NT2/D1 (cell line): ENCODE results near the gene PLS1.
"Not testable (repeated sequence)": the region's sequence is repeated elsewhere in the genome, so short reads cannot be mapped to it uniquely, and the experiment has no call there.

Experiments used
- DNase-seq: peaks from one replicate; pipeline ENCODE4 v3.0.0-alpha.2; 2011; ENCODE audit warnings: low read depth, low spot score
- H3K27me3 ChIP-seq: 2 replicates; pipeline ENCODE4 v1.6.0; 2011; ENCODE audit warnings: mild to moderate bottlenecking; ENCODE audit not compliant: insufficient read length, insufficient read depth
- H3K36me3 ChIP-seq: 2 replicates; pipeline ENCODE4 v1.6.1; 2011; ENCODE audit warnings: mild to moderate bottlenecking, low read length, mixed read lengths; ENCODE audit not compliant: insufficient read depth, insufficient read length
- H3K4me1 ChIP-seq: 2 replicates; pipeline ENCODE4 v1.5.1; 2011; ENCODE audit not compliant: insufficient read depth, insufficient read length
- H3K4me3 ChIP-seq: 2 replicates; pipeline ENCODE4 v1.5.1; 2011; ENCODE audit warnings: low read depth; ENCODE audit not compliant: insufficient read length
- H3K9ac ChIP-seq: 2 replicates; pipeline ENCODE4 v1.6.0; 2011; ENCODE audit warnings: low read depth; ENCODE audit not compliant: insufficient read length
- H3K9me3 ChIP-seq: 2 replicates; pipeline ENCODE4 v1.5.1; 2011; ENCODE audit warnings: mild to moderate bottlenecking, low read length; ENCODE audit not compliant: insufficient read depth
- SUZ12 ChIP-seq: IDR thresholded peaks from 2 replicates; pipeline ENCODE4 v1.6.1; 2011; ENCODE audit not compliant: insufficient read length, insufficient read depth; ENCODE audit errors: extremely low read depth
- YY1 ChIP-seq: IDR thresholded peaks from 2 replicates; pipeline ENCODE4 v1.6.1; 2011; ENCODE audit not compliant: insufficient read length, insufficient read depth
- ZNF274 ChIP-seq: IDR thresholded peaks from 2 replicates; pipeline ENCODE4 v1.6.1; 2011; ENCODE audit warnings: mild to moderate bottlenecking, low read depth, low read length

PLS1 gene

DNA sequence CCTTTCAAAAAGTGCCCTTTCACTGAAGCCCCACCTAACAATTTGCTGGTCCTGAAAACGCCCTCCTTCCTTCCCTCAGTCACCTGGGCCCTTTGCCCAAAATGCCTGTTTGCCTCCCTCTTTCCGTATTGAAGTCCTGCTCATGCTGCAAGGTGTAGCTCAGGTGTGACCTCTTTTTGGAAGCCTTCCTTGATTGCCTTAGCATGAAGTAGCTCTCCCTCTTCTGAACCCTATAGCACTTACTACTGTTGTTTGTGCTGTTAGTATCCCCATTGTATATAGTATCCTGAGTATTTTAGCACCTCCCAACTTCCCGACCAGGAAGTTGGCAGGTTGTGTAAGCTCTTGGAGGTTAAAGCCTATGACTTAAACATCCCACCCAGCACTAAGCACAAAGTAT lies 1.7 kb downstream of the PLS1 start:
- Histone ChIP-seq H3K27me3 (peaks cover 16% of the 10 kb centered on the region), H3K36me3 (no peaks in the 10 kb centered on the region), H3K9me3 (no peaks in the 10 kb centered on the region), H3K4me3 (no peak overlapping the region), H3K4me1 (no peaks in the 10 kb centered on the region), H3K9ac (no peak overlapping the region)
- no peak for TF ChIP-seq YY1
- no peak for TF ChIP-seq ZNF274
- no peak for TF ChIP-seq SUZ12
- no peak for DNase-seq

DNA sequence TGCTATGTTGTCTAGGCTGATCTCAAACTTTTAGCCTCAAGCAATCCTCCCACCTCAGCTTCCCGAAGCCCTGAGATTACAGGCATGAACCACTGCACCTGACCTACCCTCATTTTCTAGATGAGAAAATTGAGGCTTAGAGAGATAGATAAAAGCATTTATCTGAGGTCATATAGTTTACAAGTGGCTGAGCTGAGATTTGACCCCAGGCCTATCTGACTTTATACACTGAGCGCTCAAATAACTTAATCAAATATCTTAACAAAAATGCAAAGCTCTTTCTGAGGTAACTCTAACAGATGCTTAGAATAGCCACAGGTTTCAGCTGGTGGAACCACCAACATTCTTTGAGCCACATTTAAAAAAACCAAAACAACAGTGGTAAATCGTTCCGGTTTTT lies 5.5 kb downstream of the PLS1 start:
- TF ChIP-seq SUZ12 (no peak), ZNF274 (no peak), YY1 (no peak)
- Histone ChIP-seq H3K9me3 (no peaks in the 10 kb centered on the region), H3K36me3 (no peaks in the 10 kb centered on the region)

DNA sequence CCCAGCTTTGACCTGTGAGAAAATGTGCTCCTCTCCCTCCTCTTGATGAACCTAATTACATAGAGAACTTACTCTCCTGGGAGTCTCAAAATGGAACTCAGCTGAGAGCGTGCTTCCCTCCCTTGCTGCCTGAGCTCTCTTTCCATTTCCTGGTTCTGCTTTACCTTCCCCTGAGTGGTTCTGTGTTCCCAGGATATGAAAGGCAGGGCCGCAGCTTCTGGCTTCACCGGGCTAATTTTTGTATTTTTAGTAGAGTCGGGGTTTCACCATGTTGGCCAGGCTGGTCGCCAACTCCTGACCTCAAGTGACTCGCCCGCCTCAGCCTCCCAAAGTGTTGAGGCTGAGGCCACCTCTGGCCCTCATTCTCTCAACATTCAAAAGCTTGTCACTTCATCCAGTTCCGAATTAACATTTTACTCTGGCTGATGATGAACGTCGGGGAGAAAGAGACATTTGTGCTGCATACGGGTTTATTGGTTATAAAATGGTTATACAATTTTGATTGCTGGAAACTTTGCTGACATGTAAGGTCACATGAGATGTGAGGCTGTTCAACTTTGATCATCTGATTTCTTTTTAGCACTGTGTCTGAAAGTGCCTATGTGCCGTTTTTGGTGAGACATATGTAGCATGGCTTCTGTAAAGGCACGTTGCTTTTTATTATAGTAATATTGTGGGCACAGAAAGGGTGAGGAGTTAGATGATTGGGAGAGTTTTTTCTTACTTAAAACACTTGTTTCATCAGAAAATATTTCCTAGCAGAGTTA lies 6.6 kb downstream of the PLS1 start:
- H3K4me3 ChIP-seq = no peak overlapping the region
- no peak for DNase-seq
- H3K36me3 ChIP-seq = no peaks in the 10 kb centered on the region
- no peak for TF ChIP-seq SUZ12
- no peak for TF ChIP-seq ZNF274
- TF ChIP-seq YY1 = no peak
- H3K27me3 ChIP-seq = no peaks in the 10 kb centered on the region
- no peaks in the 10 kb centered on the region for H3K4me1 ChIP-seq
- H3K9ac ChIP-seq = no peak overlapping the region
- no peaks in the 10 kb centered on the region for H3K9me3 ChIP-seq

More for the DNA sequence above, 5.5 kb downstream of the PLS1 start:
- no peak overlapping the region for H3K9ac ChIP-seq
- no peaks in the 10 kb centered on the region for H3K4me1 ChIP-seq
- DNase-seq = no peak
- no peak overlapping the region for H3K4me3 ChIP-seq
- H3K27me3 ChIP-seq = peaks cover 9% of the 10 kb centered on the region

DNA sequence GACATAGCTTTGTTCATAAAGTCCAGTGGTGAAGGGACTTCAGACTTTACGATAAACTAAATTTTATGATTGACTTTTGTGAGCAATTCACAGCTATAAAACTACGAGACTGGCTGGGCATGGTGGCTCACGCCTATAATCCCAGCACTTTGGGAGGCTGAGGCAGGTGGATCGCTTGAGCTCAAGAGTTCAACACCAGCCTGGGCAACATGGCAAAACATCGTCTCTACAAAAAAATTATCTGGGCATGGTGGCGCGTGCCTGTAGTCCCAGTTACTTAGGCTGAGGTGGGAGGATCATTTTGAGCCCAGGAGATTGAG lies 7.2 kb downstream of the PLS1 start:
- not testable (repeated sequence) for H3K9me3 ChIP-seq, H3K9ac ChIP-seq, H3K4me1 ChIP-seq, H3K4me3 ChIP-seq, H3K36me3 ChIP-seq, DNase-seq, H3K27me3 ChIP-seq

DNA sequence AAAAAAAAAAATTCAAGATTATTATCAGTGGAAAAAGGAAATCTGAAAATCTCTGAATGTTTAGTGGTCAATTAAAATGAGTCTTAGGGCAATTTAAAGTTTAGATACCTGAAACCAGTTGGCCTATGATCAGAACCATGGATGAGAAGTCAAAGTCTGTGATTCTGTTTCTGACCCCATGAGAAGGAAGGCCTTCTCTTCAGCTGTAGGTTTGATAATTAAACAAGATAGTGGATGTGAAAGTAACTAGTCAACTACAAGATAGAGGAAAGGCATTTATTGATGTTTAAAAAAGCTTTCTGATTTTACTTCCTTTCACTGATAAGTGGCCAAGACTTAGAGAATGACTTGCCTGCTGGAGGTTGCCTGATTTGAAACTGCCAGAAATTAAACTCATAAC lies 8.7 kb downstream of the PLS1 start:
- Histone ChIP-seq H3K4me3 (no peak overlapping the region), H3K36me3 (no peaks in the 10 kb centered on the region), H3K9me3 (peaks cover 7% of the 10 kb centered on the region; the same call in 1 of the 2 replicates), H3K4me1 (no peaks in the 10 kb centered on the region), H3K27me3 (no peaks in the 10 kb centered on the region), H3K9ac (no peak overlapping the region)
- TF ChIP-seq YY1 (no peak), SUZ12 (no peak), ZNF274 (no peak)
- DNase-seq = no peak

DNA sequence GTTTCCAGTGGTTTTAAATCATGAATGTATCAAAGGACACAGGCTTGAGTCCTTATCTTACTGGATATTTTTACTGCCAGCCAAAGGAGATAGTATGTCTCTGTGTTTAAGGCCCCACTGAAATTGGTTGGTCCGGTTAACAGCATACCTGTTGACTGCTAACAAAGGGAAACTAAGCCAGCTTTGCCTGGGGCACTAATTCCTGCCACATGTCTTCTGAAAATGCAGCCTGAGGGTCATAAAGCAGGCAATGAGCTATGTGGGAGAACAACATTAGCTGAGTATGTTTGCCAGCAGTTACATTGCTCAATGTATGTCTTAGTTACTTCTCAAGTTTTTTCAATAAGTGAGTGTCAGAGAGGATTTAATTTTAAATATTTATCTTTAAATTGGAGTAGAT lies 12.4 kb downstream of the PLS1 start:
- Histone ChIP-seq H3K27me3 (no peaks in the 10 kb centered on the region), H3K36me3 (no peaks in the 10 kb centered on the region)

DNA sequence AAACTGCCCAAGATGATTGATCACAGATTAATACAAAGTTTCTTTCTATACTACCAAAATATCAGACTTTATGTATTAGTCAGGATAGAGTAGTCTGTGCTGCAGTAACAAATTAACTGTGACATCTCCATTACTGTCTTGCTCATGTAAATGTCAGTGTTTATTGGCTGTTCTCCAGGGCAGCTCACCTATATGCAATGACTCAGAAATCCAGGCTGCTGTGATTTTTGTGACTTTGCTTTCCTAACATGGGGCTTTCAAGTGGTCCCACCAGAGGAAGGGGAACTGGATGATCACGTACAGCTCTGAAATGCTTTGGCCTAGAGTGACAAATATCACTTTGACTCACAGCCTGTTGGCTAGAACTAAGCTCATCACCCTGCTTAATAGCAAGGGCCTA lies 12.9 kb downstream of the PLS1 start:
- Histone ChIP-seq H3K4me3 (no peak overlapping the region), H3K9me3 (peaks cover 7% of the 10 kb centered on the region; the same call in 1 of the 2 replicates), H3K9ac (no peak overlapping the region), H3K36me3 (no peaks in the 10 kb centered on the region), H3K27me3 (no peaks in the 10 kb centered on the region), H3K4me1 (no peaks in the 10 kb centered on the region)
- no peak for DNase-seq
- no peak for TF ChIP-seq YY1
- no peak for TF ChIP-seq ZNF274
- TF ChIP-seq SUZ12 = no peak

More for the DNA sequence above, 12.4 kb downstream of the PLS1 start:
- no peak overlapping the region for H3K4me3 ChIP-seq
- TF ChIP-seq YY1 = no peak
- TF ChIP-seq SUZ12 = no peak
- no peak for TF ChIP-seq ZNF274
- H3K9ac ChIP-seq = no peak overlapping the region
- no peak for DNase-seq
- H3K9me3 ChIP-seq = peaks cover 7% of the 10 kb centered on the region; the same call in 1 of the 2 replicates
- H3K4me1 ChIP-seq = no peaks in the 10 kb centered on the region
